K562 (cell line): Measurements from ENCODE around the gene MDFIC.

ENCODE experiments used
- DMBX1 ChIP-seq: fragments of 250-450 bp; sonication (Bioruptor Pico); IDR thresholded peaks from 2 replicates; pipeline ENCODE4 v1.8.0; 2022; ENCODE audit warnings: inconsistent platforms, mild to moderate bottlenecking, moderate library complexity, borderline replicate concordance
- E2F3 ChIP-seq: fragments of 250-450 bp; sonication (Bioruptor Pico); IDR thresholded peaks from 2 replicates; pipeline ENCODE4 v1.4.0; 2020; ENCODE audit warnings: mild to moderate bottlenecking
- EZH2 ChIP-seq: IDR thresholded peaks from 2 replicates; pipeline ENCODE4 v1.6.1; 2012; ENCODE audit warnings: low read depth, mild to moderate bottlenecking, inconsistent platforms, low read length, borderline replicate concordance
- HMG20B ChIP-seq: fragments of 250-450 bp; sonication (Bioruptor Pico); IDR thresholded peaks from 2 replicates; pipeline ENCODE4 v1.5.0; 2021; ENCODE audit warnings: mild to moderate bottlenecking
- JUNB ChIP-seq: fragments of 450-650 bp; formaldehyde crosslinking; conservative IDR thresholded peaks from 2 replicates; pipeline ENCODE4 v1.4.0; 2020; ENCODE audit warnings: mild to moderate bottlenecking
- JUND ChIP-seq, 2 experiments: IDR thresholded peaks; 2 replicates in 1 of 2; 3 replicates in 1 of 2; pipeline ENCODE4 v1.6.1; 2011; ENCODE audit warnings: borderline replicate concordance in 2 of 2, low read depth in 2 of 2, low read length in 2 of 2, improper control_type of control experiment in 1 of 2, missing biosample characterization in 1 of 2, missing genetic modification characterization in 1 of 2, missing genetic modification reagents in 1 of 2
- RBM14 ChIP-seq: fragments of 200-400 bp; formaldehyde crosslinking; IDR thresholded peaks from 2 replicates; pipeline ENCODE4 v1.6.1; 2018; ENCODE audit warnings: low read depth, mild to moderate bottlenecking, low read length, moderate library complexity, borderline replicate concordance; ENCODE audit not compliant: insufficient read depth
- SP1 ChIP-seq: sonication (generic); formaldehyde crosslinking; IDR thresholded peaks from 2 replicates; pipeline ENCODE4 v1.8.1; 2022; ENCODE audit warnings: mild to moderate bottlenecking, missing genetic modification reagents
- ZNF232 ChIP-seq: sonication (generic); formaldehyde crosslinking; IDR thresholded peaks from 2 replicates; pipeline ENCODE4 v1.8.0; 2022; ENCODE audit warnings: mild to moderate bottlenecking, missing genetic modification reagents
- TF ChIP-seq, protein P1 (sequence below), 3 experiments: IDR thresholded peaks in 2 of 3; conservative IDR thresholded peaks in 1 of 3; 2 replicates each; pipeline ENCODE4 v1.5.1; 2011 to 2012; ENCODE audit warnings: low read length in 3 of 3, mild to moderate bottlenecking in 3 of 3, control low read depth in 2 of 3, improper control_type of control experiment in 1 of 3, inconsistent platforms in 1 of 3, low read depth in 1 of 3, mixed read lengths in 1 of 3, moderate library complexity in 1 of 3; ENCODE audit not compliant: insufficient read depth in 2 of 3
- TF ChIP-seq, protein P2 (sequence below), 2 experiments: IDR thresholded peaks; 2 replicates each; pipeline ENCODE4 v1.6.1; 2011; ENCODE audit warnings: borderline replicate concordance in 1 of 2, control low read depth in 1 of 2, low read depth in 1 of 2, low read length in 1 of 2, mild to moderate bottlenecking in 1 of 2, mixed read lengths in 1 of 2, moderate library complexity in 1 of 2; ENCODE audit not compliant: insufficient read depth in 1 of 2, insufficient read length in 1 of 2, poor library complexity in 1 of 2, severe bottlenecking in 1 of 2; ENCODE audit errors: extremely low read depth in 1 of 2
- TF ChIP-seq, protein P3 (sequence below), 2 experiments: IDR thresholded peaks; 2 replicates each; pipeline ENCODE4 v1.6.1; 2012; ENCODE audit warnings: improper control_type of control experiment in 2 of 2, low read depth in 2 of 2, low read length in 2 of 2, borderline replicate concordance in 1 of 2
- TF ChIP-seq, protein P4 (sequence below): sonication (generic); formaldehyde crosslinking; IDR thresholded peaks from 2 replicates; pipeline ENCODE4 v1.8.1; 2022; ENCODE audit warnings: missing genetic modification reagents

DNA sequence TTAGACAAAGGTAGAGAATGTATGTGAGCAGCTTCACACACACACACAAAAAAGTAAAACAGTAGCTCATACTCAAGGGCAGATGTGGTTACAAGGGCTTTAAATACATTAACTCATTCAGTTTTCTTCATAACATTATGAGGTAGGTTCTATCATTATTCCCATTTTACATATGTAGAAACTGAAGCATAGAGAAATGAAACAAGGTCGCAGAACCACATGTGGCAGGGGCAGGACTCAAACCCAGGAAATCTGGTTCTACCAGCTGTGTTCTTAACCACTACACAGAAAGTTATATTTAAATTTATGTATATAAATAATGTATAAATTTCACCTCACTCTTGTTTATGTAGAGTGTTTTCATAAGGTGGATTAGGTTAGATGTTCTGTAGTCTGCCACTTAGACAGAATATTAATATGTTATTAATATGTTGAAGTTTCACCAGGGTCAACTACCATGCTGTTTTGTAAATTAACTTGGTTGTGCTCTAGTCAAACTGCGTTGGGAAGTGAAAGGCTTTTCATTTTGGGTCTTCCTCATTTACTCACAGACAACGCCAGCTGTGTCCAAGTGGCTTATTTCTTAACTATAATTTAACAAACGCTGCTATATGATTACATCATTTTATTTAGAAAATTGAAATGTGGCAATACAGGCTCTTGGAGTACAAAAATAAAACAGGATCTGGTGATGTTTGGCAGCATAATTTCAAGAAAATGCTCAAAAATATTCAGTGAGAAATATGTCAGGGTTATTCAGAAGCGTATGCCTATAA is 138.4 kb downstream of the MDFIC start:
- TF ChIP-seq JUNB (CRISPR knock-in tag) (no peak), SP1 (CRISPR knock-in tag) (no peak), ZNF232 (CRISPR knock-in tag) (no peak), JUND (IDR thresholded peaks at IDR 0.05; ENCODE audit: borderline replicate concordance, low read depth, low read length) (no peak), JUND (tag; IDR thresholded peaks at IDR 0.05; ENCODE audit: borderline replicate concordance, low read depth, low read length) (no peak), E2F3 (CRISPR knock-in tag) (no peak), HMG20B (CRISPR knock-in tag) (no peak), DMBX1 (CRISPR knock-in tag) (no peak), EZH2 (no peak), RBM14 (no peak)
- TF ChIP-seq, protein P1, sequence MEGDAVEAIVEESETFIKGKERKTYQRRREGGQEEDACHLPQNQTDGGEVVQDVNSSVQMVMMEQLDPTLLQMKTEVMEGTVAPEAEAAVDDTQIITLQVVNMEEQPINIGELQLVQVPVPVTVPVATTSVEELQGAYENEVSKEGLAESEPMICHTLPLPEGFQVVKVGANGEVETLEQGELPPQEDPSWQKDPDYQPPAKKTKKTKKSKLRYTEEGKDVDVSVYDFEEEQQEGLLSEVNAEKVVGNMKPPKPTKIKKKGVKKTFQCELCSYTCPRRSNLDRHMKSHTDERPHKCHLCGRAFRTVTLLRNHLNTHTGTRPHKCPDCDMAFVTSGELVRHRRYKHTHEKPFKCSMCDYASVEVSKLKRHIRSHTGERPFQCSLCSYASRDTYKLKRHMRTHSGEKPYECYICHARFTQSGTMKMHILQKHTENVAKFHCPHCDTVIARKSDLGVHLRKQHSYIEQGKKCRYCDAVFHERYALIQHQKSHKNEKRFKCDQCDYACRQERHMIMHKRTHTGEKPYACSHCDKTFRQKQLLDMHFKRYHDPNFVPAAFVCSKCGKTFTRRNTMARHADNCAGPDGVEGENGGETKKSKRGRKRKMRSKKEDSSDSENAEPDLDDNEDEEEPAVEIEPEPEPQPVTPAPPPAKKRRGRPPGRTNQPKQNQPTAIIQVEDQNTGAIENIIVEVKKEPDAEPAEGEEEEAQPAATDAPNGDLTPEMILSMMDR (IDR thresholded peaks at IDR 0.05 in 2 of 3, conservative IDR thresholded peaks at IDR 0.05 in 1 of 3; ENCODE audit: insufficient read depth in 2 of 3, low read depth in 1 of 3, low read length in 3 of 3): no peak
- TF ChIP-seq, protein P2, sequence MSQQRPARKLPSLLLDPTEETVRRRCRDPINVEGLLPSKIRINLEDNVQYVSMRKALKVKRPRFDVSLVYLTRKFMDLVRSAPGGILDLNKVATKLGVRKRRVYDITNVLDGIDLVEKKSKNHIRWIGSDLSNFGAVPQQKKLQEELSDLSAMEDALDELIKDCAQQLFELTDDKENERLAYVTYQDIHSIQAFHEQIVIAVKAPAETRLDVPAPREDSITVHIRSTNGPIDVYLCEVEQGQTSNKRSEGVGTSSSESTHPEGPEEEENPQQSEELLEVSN (IDR thresholded peaks at IDR 0.05; ENCODE audit: borderline replicate concordance in 1 of 2, extremely low read depth in 1 of 2, insufficient read depth in 1 of 2, insufficient read length in 1 of 2, low read depth in 1 of 2, low read length in 1 of 2, poor library complexity in 1 of 2, severe bottlenecking in 1 of 2): no peak
- TF ChIP-seq, protein P3, sequence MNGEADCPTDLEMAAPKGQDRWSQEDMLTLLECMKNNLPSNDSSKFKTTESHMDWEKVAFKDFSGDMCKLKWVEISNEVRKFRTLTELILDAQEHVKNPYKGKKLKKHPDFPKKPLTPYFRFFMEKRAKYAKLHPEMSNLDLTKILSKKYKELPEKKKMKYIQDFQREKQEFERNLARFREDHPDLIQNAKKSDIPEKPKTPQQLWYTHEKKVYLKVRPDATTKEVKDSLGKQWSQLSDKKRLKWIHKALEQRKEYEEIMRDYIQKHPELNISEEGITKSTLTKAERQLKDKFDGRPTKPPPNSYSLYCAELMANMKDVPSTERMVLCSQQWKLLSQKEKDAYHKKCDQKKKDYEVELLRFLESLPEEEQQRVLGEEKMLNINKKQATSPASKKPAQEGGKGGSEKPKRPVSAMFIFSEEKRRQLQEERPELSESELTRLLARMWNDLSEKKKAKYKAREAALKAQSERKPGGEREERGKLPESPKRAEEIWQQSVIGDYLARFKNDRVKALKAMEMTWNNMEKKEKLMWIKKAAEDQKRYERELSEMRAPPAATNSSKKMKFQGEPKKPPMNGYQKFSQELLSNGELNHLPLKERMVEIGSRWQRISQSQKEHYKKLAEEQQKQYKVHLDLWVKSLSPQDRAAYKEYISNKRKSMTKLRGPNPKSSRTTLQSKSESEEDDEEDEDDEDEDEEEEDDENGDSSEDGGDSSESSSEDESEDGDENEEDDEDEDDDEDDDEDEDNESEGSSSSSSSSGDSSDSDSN (IDR thresholded peaks at IDR 0.05; ENCODE audit: borderline replicate concordance in 1 of 2, low read depth in 2 of 2, low read length in 2 of 2): no peak
- TF ChIP-seq, protein P4, sequence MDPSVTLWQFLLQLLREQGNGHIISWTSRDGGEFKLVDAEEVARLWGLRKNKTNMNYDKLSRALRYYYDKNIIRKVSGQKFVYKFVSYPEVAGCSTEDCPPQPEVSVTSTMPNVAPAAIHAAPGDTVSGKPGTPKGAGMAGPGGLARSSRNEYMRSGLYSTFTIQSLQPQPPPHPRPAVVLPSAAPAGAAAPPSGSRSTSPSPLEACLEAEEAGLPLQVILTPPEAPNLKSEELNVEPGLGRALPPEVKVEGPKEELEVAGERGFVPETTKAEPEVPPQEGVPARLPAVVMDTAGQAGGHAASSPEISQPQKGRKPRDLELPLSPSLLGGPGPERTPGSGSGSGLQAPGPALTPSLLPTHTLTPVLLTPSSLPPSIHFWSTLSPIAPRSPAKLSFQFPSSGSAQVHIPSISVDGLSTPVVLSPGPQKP (CRISPR knock-in tag): no peak
